NCI-H1930 (cell line): Measurements from ENCODE around the gene AMBN.
"Not testable (repeated sequence)": the region's sequence is repeated elsewhere in the genome, so short reads cannot be mapped to it uniquely, and the experiment has no call there.

Source experiments
- DNase-seq, 2 experiments: peaks; one replicate each; lab custom pipeline; 2025; lab: John Stamatoyannopoulos, UW

AMBN gene

GRCh38 chr4:70607334-70607853 is 15.3 kb downstream of the AMBN start:
- DNase-seq, result no peak

GRCh38 chr4:70608324-70608723 is 16.3 kb downstream of the AMBN start:
- no peak for DNase-seq

- no peak for DNase-seq
These were observed 21.5 kb downstream of the AMBN start for GRCh38 chr4:70613306-70614183.

GRCh38 chr4:70614184-70614555 is 22.1 kb downstream of the AMBN start:
- no peak for DNase-seq

- DNase-seq, result no peak
These were observed 27.2 kb downstream of the AMBN start for GRCh38 chr4:70619288-70619687.

- DNase-seq, result no peak
These were observed 27.7 kb downstream of the AMBN start for GRCh38 chr4:70619778-70620177.

GRCh38 chr4:70623323-70623722 is 31.3 kb downstream of the AMBN start:
- DNase-seq, result no peak

- no peak for DNase-seq
These were observed 32.3 kb downstream of the AMBN start for GRCh38 chr4:70624226-70624793.

GRCh38 chr4:70627620-70628019 is 35.6 kb downstream of the AMBN start:
- no peak for DNase-seq

- DNase-seq, result no peak
These were observed 36.4 kb downstream of the AMBN start, which contains the start of gene ENAM for GRCh38 chr4:70628444-70628843. TSS of gene ENAM (plus strand) at chr4:70628744. CDS start at chr4:70629501, 757 bp downstream.

GRCh38 chr4:70629469-70630090 is 37.5 kb downstream of the AMBN start:
- no peak for DNase-seq

GRCh38 chr4:70630162-70630561 is 38.1 kb downstream of the AMBN start:
- DNase-seq, result no peak

- DNase-seq, result no peak
These were observed 40.0 kb downstream of the AMBN start for GRCh38 chr4:70632028-70632427.

GRCh38 chr4:70634482-70634881 is 42.4 kb downstream of the AMBN start:
- no peak for DNase-seq

- no peak for DNase-seq
These were observed 45.3 kb downstream of the AMBN start for GRCh38 chr4:70637239-70637913.

- DNase-seq, result no peak
These were observed 48.1 kb downstream of the AMBN start for GRCh38 chr4:70640192-70640591.

GRCh38 chr4:70650741-70651140 is 58.7 kb downstream of the AMBN start:
- not testable (repeated sequence) for DNase-seq

GRCh38 chr4:70651864-70652506 is 59.9 kb downstream of the AMBN start:
- no peak for DNase-seq

GRCh38 chr4:70654605-70655011 is 62.6 kb downstream of the AMBN start:
- no peak for DNase-seq
